ENCODE measurements around the gene NCOR2.

NCOR2 gene

GRCh38 chr12:124542021-124542949 lies 25.1 kb downstream of the NCOR2 start:
- DNase-seq: peak in 1 of 2 experiments; percentile 19

- no peak for DNase-seq
Measured at GRCh38 chr12:124541322-124541721, 26.1 kb downstream of the NCOR2 start.

GRCh38 chr12:124539084-124540041 lies 28.0 kb downstream of the NCOR2 start:
- no peak for DNase-seq

DNA sequence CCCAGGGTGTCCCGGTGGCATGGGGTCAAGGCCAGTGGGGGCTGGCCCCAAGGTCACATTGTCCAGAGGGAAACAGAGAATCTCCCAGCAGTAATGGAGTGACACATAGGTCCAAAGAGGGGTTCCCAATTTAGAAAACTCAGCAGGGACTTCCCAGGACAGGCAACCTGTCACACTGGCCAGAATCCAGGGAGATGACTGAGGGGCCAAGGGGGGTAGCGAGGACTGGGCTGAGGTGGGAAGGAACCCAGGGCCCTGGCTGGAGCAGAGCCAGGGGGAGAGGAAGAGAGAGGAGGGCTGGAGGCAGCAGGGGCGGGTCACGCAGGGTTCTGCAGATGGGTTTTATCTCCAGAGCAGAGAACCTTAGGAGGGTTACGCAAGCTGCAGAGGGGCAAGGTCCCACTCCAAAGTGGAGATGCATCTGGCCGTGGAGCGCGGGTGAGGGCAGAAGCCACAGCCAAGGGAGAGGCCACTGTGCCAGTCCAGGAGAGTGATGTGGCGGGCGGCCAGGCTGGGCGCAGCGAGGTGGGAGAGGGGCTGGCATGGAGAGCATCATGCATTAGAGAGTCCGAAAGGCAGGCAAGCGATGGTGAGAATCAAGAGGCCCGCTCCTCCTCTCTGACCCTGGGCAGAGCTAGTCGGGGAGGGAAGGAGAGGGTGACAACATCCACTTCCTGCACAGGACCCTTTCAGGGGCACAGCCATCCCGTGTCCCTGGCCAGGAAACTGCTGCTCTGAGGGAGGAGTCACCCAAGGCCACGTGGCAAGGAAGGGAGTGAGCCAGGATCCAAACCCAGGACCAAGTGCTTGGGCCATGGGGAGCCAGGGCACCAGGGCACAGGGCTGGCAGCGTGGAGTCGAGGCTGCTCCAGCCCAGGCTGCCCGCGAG lies 29.0 kb downstream of the NCOR2 start:
- DNase-seq: no peak

- no peak for DNase-seq
Measured at GRCh38 chr12:124537525-124538193, 29.8 kb downstream of the NCOR2 start.

DNA sequence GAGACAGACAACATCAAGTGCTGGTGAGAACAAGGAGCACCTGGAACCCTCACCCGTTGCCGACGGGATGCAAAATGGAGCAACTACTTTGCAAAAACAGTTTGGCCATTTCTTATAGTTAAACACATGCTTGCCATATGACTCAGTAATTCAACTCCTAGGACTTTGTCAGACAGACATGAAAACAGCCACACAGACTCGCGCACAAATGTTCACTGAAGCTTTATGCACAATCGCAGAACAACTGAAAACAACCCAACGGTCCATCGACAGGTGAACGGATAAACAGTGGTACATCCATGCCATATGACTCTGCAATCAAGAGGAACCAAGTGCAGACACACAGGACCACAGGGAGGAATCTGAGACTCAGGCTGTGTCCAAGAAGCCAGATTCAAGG lies 30.8 kb downstream of the NCOR2 start:
- no peak for DNase-seq

DNA sequence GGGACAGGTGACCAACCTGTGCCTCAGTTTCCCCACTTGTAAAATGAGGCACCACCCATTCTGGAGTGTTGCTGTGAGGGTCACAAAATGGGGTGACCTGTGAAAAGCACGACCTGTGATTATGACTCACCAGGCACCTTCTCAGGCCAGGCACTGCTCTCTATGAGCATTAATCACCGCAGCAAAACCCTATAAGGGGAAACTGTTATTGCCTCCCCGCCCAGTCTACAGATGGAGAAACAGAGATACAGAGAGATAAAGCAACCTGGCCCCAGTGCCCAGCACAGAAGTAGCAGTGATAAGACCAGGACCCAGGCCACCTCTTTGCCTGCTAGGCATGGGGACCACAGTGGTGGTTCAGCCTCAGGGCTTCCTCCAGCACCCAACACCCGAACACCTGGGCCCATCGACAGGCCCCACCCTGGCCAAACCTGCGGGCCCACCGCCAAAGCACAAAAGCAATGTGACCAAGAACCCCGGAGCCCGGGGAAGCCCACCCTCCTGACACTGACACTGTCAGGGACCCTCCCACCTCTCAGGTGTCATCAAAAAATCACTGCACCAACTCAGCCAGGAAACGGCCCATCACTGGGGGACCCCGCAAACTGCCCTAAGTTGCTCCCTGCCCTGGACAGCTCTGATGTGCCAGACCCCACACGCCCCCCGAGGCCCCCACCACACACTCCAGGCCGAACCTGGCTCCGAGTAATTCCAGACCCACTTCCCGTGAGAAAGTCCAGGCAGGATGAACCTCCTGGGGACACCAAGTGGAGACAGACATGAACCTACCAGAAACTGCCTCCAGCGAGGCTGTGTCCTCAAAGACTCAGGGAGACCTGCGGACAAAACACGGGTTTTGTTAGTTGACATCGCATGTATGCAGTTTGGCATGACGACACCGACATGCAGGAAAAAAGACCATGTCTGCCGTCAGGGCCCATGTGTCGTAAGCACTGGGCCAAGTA lies 32.4 kb downstream of the NCOR2 start:
- DNase-seq: no peak

- DNase-seq: no peak
Measured at GRCh38 chr12:124533456-124533855, 34.0 kb downstream of the NCOR2 start.

DNA sequence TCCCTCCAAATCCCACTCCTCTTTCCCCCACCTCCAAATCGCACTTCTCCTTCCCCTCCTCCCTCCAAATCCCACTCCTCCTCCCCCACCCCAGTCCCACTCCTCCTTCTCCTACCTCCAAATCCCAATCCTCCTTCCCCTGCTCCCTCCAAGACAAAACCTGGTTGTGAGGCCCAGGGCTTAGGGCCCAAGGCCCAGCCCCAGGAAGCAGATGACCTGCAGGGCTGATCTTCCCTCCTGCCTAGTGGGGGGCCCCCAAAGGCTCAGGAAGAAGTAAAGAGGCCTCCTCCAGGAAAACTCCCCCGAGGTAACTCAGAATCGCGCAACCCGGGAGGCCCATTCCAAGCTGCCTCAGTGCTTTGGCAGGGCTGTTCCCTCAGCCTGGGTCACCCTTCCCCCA lies 34.4 kb downstream of the NCOR2 start:
- no peak for DNase-seq

DNA sequence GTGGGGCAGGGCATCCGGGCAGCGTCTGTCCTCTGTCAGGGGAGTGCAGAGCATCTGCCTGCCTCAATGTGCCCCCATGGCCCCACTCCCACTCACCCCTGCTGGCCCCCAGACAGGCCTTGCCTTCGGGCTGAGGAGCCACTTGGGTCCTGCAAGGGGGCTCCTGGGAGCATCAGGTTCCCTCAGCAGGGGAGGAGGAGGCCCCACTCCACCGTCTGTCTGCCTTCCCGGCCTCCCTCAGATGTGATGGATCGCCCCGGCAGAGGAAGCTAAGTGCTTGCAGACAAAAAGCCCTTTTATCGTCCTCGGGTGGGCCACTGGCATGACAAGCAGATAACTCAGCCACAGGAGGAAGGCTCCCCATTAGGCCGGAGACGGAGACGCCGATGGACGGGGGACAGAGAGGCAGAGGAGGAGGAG lies 35.1 kb downstream of the NCOR2 start:
- DNase-seq: no peak

DNA sequence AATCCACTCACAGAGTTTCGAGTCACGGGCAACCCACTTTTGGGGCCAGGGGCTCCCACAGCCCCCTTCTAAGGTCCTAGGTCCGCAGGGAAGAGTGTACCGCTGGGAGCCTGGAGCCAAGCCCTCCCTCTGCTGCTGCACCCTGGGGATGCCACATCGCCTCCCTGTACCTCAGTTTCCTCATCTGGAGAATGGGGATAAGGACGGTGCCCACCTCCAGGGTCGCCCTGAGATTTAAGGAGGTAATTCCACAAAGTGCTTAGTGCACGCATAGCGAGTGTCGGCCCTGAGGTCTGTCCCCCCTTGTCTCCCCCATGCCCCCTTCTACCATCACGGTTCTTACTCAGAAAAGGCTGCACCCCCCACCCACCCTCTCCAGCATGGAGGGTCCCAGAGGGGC lies 35.5 kb downstream of the NCOR2 start:
- no peak for DNase-seq

GRCh38 chr12:124531281-124531745 lies 36.1 kb downstream of the NCOR2 start:
- no peak for DNase-seq

GRCh38 chr12:124530637-124531263 lies 36.7 kb downstream of the NCOR2 start:
- DNase-seq: no peak

DNA sequence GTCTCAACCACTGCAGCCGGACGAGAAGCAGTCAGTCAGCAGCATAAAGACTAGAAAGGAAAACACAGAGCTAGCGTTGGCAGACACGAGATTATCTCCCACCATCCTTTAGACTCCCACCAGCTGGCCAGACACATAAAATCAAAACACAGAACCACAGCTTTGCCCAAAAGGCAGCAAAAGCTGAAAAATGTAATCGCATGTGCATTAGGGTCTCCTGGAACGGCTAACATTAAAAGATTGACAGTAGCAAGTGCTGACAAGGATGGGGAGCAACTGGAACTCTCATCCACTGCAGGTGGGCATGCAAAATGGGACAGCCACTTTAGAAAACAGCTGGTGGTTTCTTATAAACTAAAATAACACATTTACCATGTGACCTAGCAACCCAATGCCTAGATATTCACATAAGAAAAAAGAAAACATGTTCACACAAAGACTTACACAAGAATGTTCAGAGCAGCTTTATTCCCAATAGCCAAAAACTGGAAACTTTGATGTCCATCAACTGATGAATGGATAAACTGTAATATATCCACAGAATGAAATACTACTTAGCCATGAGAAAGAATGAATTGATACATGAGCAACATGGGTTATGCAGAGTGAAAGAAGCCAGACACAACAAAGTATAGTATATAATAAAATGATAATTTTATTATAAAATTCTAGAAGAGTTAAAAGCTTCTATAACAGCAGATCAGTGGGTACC lies 37.7 kb downstream of the NCOR2 start:
- DNase-seq: no peak

GRCh38 chr12:124527861-124528561 lies 39.4 kb downstream of the NCOR2 start:
- DNase-seq: no peak

DNA sequence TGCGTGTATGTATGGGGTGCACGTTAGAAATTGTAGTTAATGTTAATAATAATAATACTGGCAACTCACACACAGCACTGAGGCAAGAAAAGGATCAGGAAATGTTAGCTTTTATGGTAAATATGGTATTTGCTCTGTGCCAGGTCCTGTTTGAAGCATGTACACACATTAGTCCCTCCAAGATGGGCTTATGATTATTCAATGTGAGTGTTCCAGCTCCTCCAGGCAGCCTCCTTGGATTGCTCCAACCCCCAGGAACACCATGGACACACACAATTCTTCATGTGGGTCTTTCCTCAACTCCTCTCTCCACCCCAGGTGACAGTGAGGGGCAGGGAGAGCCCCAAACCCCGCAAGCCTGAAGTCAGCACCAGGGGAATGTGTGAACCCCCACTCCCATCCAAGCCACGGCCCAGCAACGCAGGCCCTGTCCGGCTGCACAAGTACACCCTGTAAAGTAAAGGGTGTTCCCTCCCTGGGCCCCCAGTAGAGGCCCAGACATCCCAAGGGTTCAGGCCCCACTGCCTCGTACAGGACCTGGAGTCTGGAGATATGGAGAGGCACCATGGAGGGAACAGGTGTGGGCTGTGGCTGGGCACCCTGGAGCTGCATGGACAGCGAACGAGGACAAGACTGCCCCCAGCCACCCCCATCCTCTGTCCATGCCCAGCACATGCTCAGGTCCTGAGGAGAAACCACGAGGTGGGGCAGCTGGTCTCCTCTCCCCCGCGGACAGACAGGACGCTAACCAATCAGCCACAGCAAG lies 41.3 kb downstream of the NCOR2 start:
- no peak for DNase-seq

DNA sequence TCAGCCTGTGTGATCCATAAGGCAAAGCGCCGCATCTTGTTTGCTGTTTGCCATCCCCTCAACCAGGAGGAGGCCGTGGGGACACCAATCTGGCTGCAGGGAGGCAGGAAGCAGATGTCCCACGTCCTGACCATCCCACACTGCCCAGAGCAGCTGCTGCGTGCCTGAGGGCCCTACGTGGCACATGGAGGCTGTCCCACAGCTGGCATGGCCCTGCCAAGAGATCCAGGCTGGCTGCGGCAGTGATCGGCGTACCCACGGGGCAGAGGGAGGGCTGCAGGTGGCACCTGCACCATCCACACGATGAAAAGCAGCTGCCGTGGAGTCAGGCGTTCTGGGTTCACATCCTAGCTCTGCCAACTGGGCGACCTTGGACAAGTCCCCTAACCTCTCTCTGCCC lies 42.0 kb downstream of the NCOR2 start:
- no peak for DNase-seq
